Suprapubic skin (tissue), 4 donors: ENCODE measurements around the gene FOSB.

Source experiments
- EP300 ChIP-seq: sonication (generic); formaldehyde crosslinking; IDR thresholded peaks from one replicate; pipeline ENCODE4 v1.6.1; 2017; ENCODE audit warnings: antibody characterized with exemption
- POLR2A ChIP-seq, 2 donors: fragments of 450-650 bp; IDR thresholded peaks; one replicate each; pipeline ENCODE4 v1.6.1; 2017; ENCODE audit warnings: antibody characterized with exemption in 2 of 2, mild to moderate bottlenecking in 2 of 2, moderate library complexity in 2 of 2
- POLR2AphosphoS5 ChIP-seq, 3 donors: sonication (generic); formaldehyde crosslinking; IDR thresholded peaks; one replicate each; pipeline ENCODE4 v1.6.1; 2017; ENCODE audit warnings: antibody characterized with exemption in 3 of 3
- TF ChIP-seq, protein P1 (sequence below), 2 donors: fragments of 200-600 bp in 1 of 2; fragments of 450-650 bp in 1 of 2; sonication (generic) in 1 of 2; IDR thresholded peaks; one replicate each; pipeline ENCODE4 v1.5.1; 2016 to 2019; ENCODE audit warnings: antibody characterized with exemption in 2 of 2, mild to moderate bottlenecking in 1 of 2, moderate library complexity in 1 of 2

DNA sequence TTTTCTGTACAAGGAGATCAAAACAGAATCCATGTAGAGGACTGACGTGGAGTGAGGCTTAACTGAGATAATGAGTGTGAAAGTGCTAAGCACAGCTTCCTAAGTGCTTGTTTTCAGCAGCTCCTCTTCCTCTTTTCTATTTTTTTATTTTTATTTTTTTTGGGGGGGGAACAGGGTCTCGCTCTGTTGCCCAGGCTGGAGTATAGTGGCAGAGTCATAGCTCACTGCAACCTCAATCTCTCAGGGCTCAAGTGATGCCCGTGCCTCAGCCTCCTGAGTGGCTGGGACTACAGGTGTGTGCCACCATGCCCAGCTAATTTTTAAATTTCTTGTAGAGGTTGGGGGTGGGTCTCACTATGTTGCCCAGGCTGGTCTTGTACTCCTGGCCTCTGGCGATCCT lies 5.6 kb upstream of the FOSB start:
- TF ChIP-seq, protein P1, sequence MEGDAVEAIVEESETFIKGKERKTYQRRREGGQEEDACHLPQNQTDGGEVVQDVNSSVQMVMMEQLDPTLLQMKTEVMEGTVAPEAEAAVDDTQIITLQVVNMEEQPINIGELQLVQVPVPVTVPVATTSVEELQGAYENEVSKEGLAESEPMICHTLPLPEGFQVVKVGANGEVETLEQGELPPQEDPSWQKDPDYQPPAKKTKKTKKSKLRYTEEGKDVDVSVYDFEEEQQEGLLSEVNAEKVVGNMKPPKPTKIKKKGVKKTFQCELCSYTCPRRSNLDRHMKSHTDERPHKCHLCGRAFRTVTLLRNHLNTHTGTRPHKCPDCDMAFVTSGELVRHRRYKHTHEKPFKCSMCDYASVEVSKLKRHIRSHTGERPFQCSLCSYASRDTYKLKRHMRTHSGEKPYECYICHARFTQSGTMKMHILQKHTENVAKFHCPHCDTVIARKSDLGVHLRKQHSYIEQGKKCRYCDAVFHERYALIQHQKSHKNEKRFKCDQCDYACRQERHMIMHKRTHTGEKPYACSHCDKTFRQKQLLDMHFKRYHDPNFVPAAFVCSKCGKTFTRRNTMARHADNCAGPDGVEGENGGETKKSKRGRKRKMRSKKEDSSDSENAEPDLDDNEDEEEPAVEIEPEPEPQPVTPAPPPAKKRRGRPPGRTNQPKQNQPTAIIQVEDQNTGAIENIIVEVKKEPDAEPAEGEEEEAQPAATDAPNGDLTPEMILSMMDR (IDR thresholded peaks at IDR 0.05) = no peak
- no peak for TF ChIP-seq POLR2A (IDR thresholded peaks at IDR 0.05)
- no peak for TF ChIP-seq EP300
- TF ChIP-seq POLR2AphosphoS5 (IDR thresholded peaks at IDR 0.05) = no peak
